Effector memory CD4-positive, alpha-beta T cell (primary cell): ENCODE results near the gene MAFF.
A peak's percentile ranks its signal among the peaks of the same experiment; 100 is the strongest.

ENCODE experiments used
- DNase-seq, 3 donors: peaks; one replicate each; pipeline ENCODE4 v3.0.0-alpha.2; 2020
- H3K27ac ChIP-seq: 2 replicates; pipeline ENCODE4 v1.7.0; 2013; ENCODE audit warnings: mild to moderate bottlenecking, low read length, moderate library complexity; ENCODE audit not compliant: insufficient read depth, poor library complexity, severe bottlenecking
- H3K27me3 ChIP-seq: replicated peaks from 2 replicates; pipeline ENCODE4 v1.7.0; 2013; ENCODE audit warnings: mild to moderate bottlenecking, low read length; ENCODE audit not compliant: insufficient read depth, control insufficient read depth, poor library complexity, severe bottlenecking
- H3K36me3 ChIP-seq: 2 replicates; pipeline ENCODE4 v1.7.0; 2013; ENCODE audit warnings: mild to moderate bottlenecking, low read length, moderate library complexity; ENCODE audit not compliant: control insufficient read depth, insufficient read depth
- H3K4me1 ChIP-seq: 2 replicates; pipeline ENCODE4 v1.7.0; 2013; ENCODE audit warnings: low read length, mild to moderate bottlenecking; ENCODE audit not compliant: control insufficient read depth, insufficient read depth, poor library complexity, severe bottlenecking
- H3K4me3 ChIP-seq: 2 replicates; pipeline ENCODE4 v1.7.0; 2013; ENCODE audit warnings: low read length, low read depth, mild to moderate bottlenecking; ENCODE audit not compliant: insufficient read depth, poor library complexity, severe bottlenecking
- H3K9me3 ChIP-seq: 2 replicates; pipeline ENCODE4 v1.7.0; 2013; ENCODE audit warnings: mild to moderate bottlenecking, low read length, moderate library complexity; ENCODE audit not compliant: control insufficient read depth

MAFF gene

GRCh38 chr22:38169116-38169515, 32.7 kb upstream of the MAFF start:
- no peak for DNase-seq
- no peaks in the 10 kb centered on the region for H3K9me3 ChIP-seq
- peaks cover 18% of the 10 kb centered on the region for H3K36me3 ChIP-seq
- H3K4me3 ChIP-seq: no peak overlapping the region
- no peaks in the 10 kb centered on the region for H3K4me1 ChIP-seq
- no peaks in the 10 kb centered on the region for H3K27me3 ChIP-seq
- no peak overlapping the region for H3K27ac ChIP-seq

GRCh38 chr22:38170469-38170868, 31.3 kb upstream of the MAFF start:
- no peak for DNase-seq
- H3K9me3 ChIP-seq: no peaks in the 10 kb centered on the region
- H3K27me3 ChIP-seq: no peaks in the 10 kb centered on the region

GRCh38 chr22:38171927-38172831, 29.6 kb upstream of the MAFF start:
- Histone ChIP-seq H3K27me3 (no peaks in the 10 kb centered on the region), H3K27ac (no peak overlapping the region), H3K4me3 (no peak overlapping the region), H3K36me3 (peaks cover 9% of the 10 kb centered on the region), H3K9me3 (no peaks in the 10 kb centered on the region), H3K4me1 (peaks cover 13% of the 10 kb centered on the region)
- no peak for DNase-seq

More at GRCh38 chr22:38170469-38170868, 31.3 kb upstream of the MAFF start:
- Histone ChIP-seq H3K36me3 (peaks cover 9% of the 10 kb centered on the region), H3K27ac (no peak overlapping the region), H3K4me1 (no peaks in the 10 kb centered on the region), H3K4me3 (no peak overlapping the region)

- H3K4me3 ChIP-seq: no peak overlapping the region
These were observed 28.8 kb upstream of the MAFF start for GRCh38 chr22:38172832-38173640.

GRCh38 chr22:38173641-38173906, 28.2 kb upstream of the MAFF start:
- H3K27me3 ChIP-seq: no peaks in the 10 kb centered on the region
- H3K36me3 ChIP-seq: no peaks in the 10 kb centered on the region
- DNase-seq: no peak
- H3K4me3 ChIP-seq: no peak overlapping the region
- H3K4me1 ChIP-seq: peaks cover 13% of the 10 kb centered on the region
- no peaks in the 10 kb centered on the region for H3K9me3 ChIP-seq
- no peak overlapping the region for H3K27ac ChIP-seq

More at GRCh38 chr22:38172832-38173640, 28.8 kb upstream of the MAFF start:
- no peaks in the 10 kb centered on the region for H3K36me3 ChIP-seq
- H3K27me3 ChIP-seq: no peaks in the 10 kb centered on the region
- no peak overlapping the region for H3K27ac ChIP-seq
- DNase-seq: peak in 2 of 3 donors; percentile 17 to 35
- no peaks in the 10 kb centered on the region for H3K9me3 ChIP-seq
- H3K4me1 ChIP-seq: peaks cover 13% of the 10 kb centered on the region

GRCh38 chr22:38174626-38175025, 27.2 kb upstream of the MAFF start:
- no peaks in the 10 kb centered on the region for H3K36me3 ChIP-seq
- H3K27ac ChIP-seq: no peak overlapping the region
- no peak overlapping the region for H3K4me3 ChIP-seq
- H3K9me3 ChIP-seq: no peaks in the 10 kb centered on the region
- peaks cover 14% of the 10 kb centered on the region for H3K4me1 ChIP-seq
- H3K27me3 ChIP-seq: no peaks in the 10 kb centered on the region
- DNase-seq: no peak

- no peak for DNase-seq
- no peak overlapping the region for H3K27ac ChIP-seq
- H3K4me1 ChIP-seq: peaks cover 22% of the 10 kb centered on the region
- H3K36me3 ChIP-seq: no peaks in the 10 kb centered on the region
- H3K4me3 ChIP-seq: no peak overlapping the region
- H3K27me3 ChIP-seq: no peaks in the 10 kb centered on the region
- H3K9me3 ChIP-seq: no peaks in the 10 kb centered on the region
These were observed 26.3 kb upstream of the MAFF start for GRCh38 chr22:38175206-38176118.

GRCh38 chr22:38176170-38176741, 25.5 kb upstream of the MAFF start:
- Histone ChIP-seq H3K36me3 (no peaks in the 10 kb centered on the region), H3K27ac (no peak overlapping the region), H3K4me1 (peaks cover 30% of the 10 kb centered on the region), H3K4me3 (no peak overlapping the region), H3K27me3 (no peaks in the 10 kb centered on the region), H3K9me3 (no peaks in the 10 kb centered on the region)
- peak in 1 of 3 donors; percentile 16 for DNase-seq

GRCh38 chr22:38177044-38177443, 24.8 kb upstream of the MAFF start:
- H3K27me3 ChIP-seq: no peaks in the 10 kb centered on the region
- DNase-seq: no peak
- H3K4me3 ChIP-seq: no peak overlapping the region
- H3K36me3 ChIP-seq: no peaks in the 10 kb centered on the region
- H3K4me1 ChIP-seq: peaks cover 35% of the 10 kb centered on the region
- no peak overlapping the region for H3K27ac ChIP-seq
- no peaks in the 10 kb centered on the region for H3K9me3 ChIP-seq
